ENCODE results near the gene FBXL19.

FBXL19 gene

DNA sequence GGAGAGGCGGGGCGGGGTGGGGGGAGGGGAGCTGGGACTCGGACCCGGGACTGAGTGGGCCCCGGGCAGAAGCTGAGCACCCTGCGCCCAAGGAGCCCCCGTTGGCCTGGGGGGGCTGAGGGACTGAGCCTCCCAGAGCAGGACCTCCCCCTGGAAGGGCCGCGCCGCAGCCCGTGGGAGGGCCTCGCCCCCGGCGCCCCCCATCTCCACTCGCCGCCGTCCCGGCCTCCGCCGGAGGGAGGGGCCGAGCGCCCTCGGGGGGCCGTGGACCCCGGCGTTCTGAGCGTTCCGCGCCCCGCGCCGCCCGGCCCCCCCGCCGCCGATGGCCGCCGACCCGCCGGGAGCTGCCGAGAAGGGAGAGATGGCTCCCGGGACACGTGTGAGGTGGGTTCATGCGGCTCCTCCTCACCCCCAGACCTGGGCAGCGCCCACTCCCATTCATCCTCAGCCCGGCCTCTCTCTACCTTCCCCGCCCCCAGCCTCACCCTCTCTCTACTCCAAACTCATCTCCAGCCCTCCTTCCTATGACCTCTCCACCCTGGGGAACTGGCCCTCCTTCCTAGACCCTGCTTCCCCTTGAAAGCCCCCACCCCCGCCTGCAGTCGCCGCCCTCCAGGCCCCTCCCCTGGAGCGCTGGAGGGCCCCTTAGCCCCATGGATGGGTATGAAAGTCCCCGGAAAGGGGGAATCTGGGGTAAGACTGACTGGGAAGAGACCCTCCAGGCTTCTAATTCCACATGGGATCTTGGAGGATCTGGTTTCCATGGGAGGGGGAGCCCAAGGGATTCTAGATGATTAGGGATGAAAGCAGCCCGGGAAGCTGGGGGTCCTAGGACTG lies 922 bp downstream of the FBXL19 start (continued):
- TF ChIP-seq GLIS2 (tag by site-specific recombination; IDR thresholded peaks at IDR 0.05) = peak; percentile 62

DNA sequence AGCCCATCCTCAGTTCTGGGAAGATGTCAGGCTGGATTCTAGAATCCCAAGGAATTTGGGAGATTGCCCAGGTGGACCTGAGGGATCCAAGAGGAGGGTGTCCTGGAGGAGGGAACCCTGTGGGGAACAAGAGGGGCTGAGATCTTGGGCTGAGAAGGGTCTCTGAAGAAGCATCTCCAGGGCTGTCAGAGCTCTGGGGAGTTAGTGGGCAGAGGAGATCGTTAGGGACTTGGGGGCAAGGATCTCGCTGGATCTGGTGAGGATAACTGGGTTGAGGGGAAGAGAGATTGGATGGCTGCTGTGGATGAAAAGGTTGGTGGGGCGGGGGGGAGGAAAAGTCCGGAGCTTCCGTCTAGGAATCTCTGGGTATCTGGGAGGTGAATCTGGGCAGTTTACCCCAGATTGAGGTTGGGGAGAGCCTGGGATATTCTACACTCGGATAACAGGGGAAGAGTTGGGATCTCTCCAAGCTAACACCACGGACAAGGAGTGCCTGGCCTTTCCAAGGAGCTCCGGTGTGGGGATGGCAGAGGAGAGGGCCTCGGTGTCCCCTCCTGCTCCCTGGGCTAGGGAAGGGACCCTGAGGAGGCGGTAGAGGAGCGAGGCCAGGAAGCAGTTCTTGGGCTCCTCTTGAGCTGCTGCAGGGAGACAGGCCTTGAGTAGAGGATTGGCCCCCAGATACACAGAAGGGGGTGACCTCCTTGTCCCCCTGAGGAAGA lies 1.7 kb downstream of the FBXL19 start:
- ChIA-PET CTCF (interaction anchor here (0.6 to 1.2 kb wide), 3 partner anchors 10 to 1029 kb away, joined by 3 to 5 read pairs (median 4); no protein-coding TSS in a partner anchor), POLR2A (interaction anchor here (0.6 to 1.3 kb wide), 2 partner anchors 17 to 156 kb away, joined by 4 to 6 read pairs; no protein-coding TSS in a partner anchor)
- H3K9me3 ChIP-seq (ENCODE audit: control insufficient read depth, insufficient read depth, low read depth, low read length) = no peaks in the 10 kb centered on the region
- peak overlapping the region; percentile 68 for H3K4me3 ChIP-seq (ENCODE audit: low read depth, low read length)
- H3K36me3 ChIP-seq (ENCODE audit: control insufficient read depth in 2 of 2, insufficient read depth in 1 of 2, low read length in 2 of 2) = peaks cover 0 to 51% of the 10 kb centered on the region in 2 experiments; a peak in 2 of 3 replicates
- no peak overlapping the region; the same call in 1 of the 2 replicates for H3K27ac ChIP-seq (ENCODE audit: extremely low read depth, low read depth, low read length)
- no peaks in the 10 kb centered on the region for H3K4me1 ChIP-seq (ENCODE audit: control insufficient read depth, insufficient read depth, low read length)
- TF ChIP-seq, protein P1, sequence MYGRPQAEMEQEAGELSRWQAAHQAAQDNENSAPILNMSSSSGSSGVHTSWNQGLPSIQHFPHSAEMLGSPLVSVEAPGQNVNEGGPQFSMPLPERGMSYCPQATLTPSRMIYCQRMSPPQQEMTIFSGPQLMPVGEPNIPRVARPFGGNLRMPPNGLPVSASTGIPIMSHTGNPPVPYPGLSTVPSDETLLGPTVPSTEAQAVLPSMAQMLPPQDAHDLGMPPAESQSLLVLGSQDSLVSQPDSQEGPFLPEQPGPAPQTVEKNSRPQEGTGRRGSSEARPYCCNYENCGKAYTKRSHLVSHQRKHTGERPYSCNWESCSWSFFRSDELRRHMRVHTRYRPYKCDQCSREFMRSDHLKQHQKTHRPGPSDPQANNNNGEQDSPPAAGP (tag by site-specific recombination; IDR thresholded peaks at IDR 0.05) = no peak
- TF ChIP-seq ZNF560 (tag by site-specific recombination; IDR thresholded peaks at IDR 0.05; ENCODE audit: borderline replicate concordance) (no peak), BCL6B (tag by site-specific recombination; IDR thresholded peaks at IDR 0.05) (no peak; the same call in 1 of the 2 replicates), ELK4 (IDR thresholded peaks at IDR 0.05; ENCODE audit: borderline replicate concordance, low read depth, low read length) (no peak), GLIS2 (tag by site-specific recombination; IDR thresholded peaks at IDR 0.05) (no peak), ZNF549 (tag by site-specific recombination; IDR thresholded peaks at IDR 0.05) (no peak), ZNF530 (tag by site-specific recombination; IDR thresholded peaks at IDR 0.05; ENCODE audit: low read depth) (no peak), ZNF140 (tag by site-specific recombination; IDR thresholded peaks at IDR 0.05) (no peak), ZNF624 (tag by site-specific recombination; IDR thresholded peaks at IDR 0.05) (no peak), ZNF157 (tag by site-specific recombination; IDR thresholded peaks at IDR 0.05) (no peak), INSM2 (tag by site-specific recombination; IDR thresholded peaks at IDR 0.05) (no peak), ZNF239 (tag by site-specific recombination; IDR thresholded peaks at IDR 0.05) (no peak), PATZ1 (tag by site-specific recombination; IDR thresholded peaks at IDR 0.05) (peak; percentile 46; the same call in 1 of the 2 replicates), ZNF600 (tag by site-specific recombination; IDR thresholded peaks at IDR 0.05) (peak; percentile 98), ZNF174 (tag by site-specific recombination; IDR thresholded peaks at IDR 0.05) (no peak), EGR2 (tag by site-specific recombination; IDR thresholded peaks at IDR 0.05; ENCODE audit: low read depth) (no peak), ZBTB17 (tag by site-specific recombination; IDR thresholded peaks at IDR 0.05) (peak; percentile 79), ZNF248 (tag by site-specific recombination; IDR thresholded peaks at IDR 0.05) (no peak), ZNF18 (tag by site-specific recombination; IDR thresholded peaks at IDR 0.05) (no peak), ZNF155 (tag by site-specific recombination; IDR thresholded peaks at IDR 0.05) (no peak), YY1 (tag by site-specific recombination; IDR thresholded peaks at IDR 0.05) (no peak), ZBTB20 (tag by site-specific recombination; IDR thresholded peaks at IDR 0.05) (no peak; the same call in 1 of the 2 replicates), ZNF221 (tag by site-specific recombination; IDR thresholded peaks at IDR 0.05; ENCODE audit: borderline replicate concordance) (no peak)
- TF ChIP-seq, protein P2, sequence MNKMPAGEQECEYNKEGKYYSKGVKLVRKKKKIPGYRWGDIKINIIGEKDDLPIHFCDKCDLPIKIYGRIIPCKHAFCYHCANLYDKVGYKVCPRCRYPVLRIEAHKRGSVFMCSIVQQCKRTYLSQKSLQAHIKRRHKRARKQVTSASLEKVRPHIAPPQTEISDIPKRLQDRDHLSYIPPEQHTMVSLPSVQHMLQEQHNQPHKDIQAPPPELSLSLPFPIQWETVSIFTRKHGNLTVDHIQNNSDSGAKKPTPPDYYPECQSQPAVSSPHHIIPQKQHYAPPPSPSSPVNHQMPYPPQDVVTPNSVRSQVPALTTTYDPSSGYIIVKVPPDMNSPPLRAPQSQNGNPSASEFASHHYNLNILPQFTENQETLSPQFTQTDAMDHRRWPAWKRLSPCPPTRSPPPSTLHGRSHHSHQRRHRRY (tag by site-specific recombination; IDR thresholded peaks at IDR 0.05) = no peak
